Measurements from ENCODE around the gene CCBE1.

The CCBE1 gene

GRCh38 chr18:59570796-59571195 lies 126.4 kb downstream of the CCBE1 start:
- no peak for DNase-seq (ENCODE audit: low read depth, low spot score)

- no peak for DNase-seq (ENCODE audit: low read depth, low spot score)
Observed at GRCh38 chr18:59570101-59570775, 127.0 kb downstream of the CCBE1 start.

- DNase-seq (ENCODE audit: low read depth, low spot score) = no peak
Observed at GRCh38 chr18:59569390-59569791, 127.8 kb downstream of the CCBE1 start.

- no peak for DNase-seq (ENCODE audit: low read depth, low spot score)
Observed at GRCh38 chr18:59567431-59567830, 129.8 kb downstream of the CCBE1 start.

DNA sequence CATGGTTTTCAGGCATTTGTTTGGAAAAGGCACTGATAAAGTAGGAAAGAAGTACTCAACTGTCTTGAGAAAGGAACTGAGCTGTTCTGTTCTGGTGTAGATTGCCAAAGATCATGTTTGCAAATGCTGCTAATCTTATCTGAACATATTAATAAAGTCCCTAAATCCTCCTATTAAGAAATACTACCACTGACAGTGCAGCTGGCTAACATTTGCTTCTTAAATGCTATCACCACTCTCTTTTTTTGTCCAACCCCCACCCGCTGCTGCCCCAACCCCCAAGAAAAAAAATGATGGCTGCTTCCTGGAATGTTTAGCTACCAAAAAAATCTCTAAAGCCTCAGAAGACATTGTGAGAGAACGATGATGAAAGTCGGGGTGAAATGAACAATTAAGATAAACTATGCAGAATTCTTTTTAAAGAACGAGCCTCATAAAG lies 130.7 kb downstream of the CCBE1 start:
- no peak for DNase-seq (ENCODE audit: low read depth, low spot score)

DNA sequence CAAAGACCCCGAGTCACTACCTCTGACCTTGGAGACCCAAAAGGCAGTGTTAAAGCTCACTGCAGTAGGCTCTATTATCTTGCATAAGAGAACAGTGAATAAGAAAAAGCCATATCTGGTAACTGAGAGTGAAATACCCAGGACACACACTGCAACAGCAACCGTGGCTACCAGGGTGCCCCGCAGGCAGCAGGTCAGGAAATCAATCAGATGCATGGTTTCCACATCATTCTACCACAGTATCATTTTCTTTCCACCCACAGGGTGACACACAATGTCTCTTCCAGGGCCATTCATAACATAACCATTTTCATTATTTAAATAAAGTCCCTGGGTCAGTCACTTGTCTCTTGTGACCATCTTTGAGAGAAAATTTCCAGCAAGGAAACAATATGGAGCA lies 131.3 kb downstream of the CCBE1 start:
- DNase-seq (ENCODE audit: low read depth, low spot score) = no peak

- DNase-seq (ENCODE audit: low read depth, low spot score) = no peak
Observed at GRCh38 chr18:59564561-59564960, 132.7 kb downstream of the CCBE1 start.

DNA sequence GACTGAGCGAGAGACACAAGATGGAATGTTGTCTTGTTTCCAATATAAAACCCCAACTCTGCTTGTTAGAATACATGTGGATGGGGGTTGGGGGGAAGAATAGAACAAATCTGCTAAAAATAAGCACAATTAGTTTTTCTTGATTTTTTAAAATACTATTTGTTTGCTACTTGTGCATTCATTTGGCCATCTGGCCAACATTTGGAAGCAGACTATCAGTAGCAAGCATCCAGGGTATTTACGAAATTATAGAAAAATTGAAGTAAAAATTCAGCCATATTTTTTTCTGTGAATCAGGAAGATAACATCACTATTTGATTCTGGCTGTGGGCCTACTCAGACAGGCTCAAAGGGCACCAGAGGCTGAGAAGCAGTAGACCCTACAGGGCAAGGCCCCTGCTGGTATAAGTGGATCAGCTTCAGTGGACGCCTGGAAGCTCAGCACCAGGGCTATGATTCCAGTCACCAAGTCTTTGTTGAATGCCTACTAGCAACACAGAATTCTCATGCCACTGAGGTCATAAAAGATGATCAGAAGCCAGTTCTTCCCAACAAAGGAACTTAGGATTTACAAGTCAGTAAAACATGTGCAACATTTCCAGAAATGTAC lies 133.9 kb downstream of the CCBE1 start:
- no peak for DNase-seq (ENCODE audit: low read depth, low spot score)

DNA sequence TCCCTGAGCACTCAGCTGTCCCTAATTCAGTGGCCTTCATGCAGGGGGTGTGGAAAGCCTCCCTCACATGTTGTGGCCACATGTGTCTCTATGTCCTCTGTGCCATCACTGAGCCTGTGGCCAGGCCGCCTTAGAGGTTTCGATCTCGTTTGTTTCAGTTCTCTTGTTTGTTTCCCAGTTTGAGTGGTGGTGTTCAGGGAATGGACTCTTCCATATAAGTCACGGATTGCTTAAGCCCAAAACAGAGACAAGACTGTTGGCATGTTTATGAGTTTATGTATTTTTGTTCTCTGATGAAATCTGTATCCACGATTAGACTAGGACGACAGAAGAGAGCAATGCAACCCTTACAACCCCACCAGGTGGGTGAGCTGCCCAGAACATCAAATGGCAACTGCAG lies 134.5 kb downstream of the CCBE1 start:
- no peak for DNase-seq (ENCODE audit: low read depth, low spot score)

DNA sequence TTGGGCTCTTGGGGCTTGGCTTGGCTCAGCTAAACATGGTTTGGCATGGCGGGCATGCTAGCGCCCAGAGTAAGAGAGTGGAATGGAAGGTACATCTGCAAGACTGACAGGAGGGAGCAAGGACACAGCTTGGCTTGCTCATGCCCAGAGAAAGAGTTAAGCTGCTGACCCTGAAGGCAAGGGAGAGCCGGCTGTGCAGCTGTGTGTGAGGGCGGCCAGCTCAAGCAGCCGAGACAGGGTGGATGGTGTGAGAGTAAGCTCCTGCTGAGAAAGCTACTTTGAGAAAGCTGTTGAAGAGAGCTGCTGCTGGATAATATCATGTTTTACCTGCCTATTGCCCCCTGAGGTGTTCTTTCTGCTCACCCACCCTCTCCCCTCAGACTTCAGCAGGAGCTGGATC lies 135.6 kb downstream of the CCBE1 start:
- no peak for DNase-seq (ENCODE audit: low read depth, low spot score)

- DNase-seq (ENCODE audit: low read depth, low spot score) = no peak
Observed at GRCh38 chr18:59560556-59560955, 136.7 kb downstream of the CCBE1 start.

DNA sequence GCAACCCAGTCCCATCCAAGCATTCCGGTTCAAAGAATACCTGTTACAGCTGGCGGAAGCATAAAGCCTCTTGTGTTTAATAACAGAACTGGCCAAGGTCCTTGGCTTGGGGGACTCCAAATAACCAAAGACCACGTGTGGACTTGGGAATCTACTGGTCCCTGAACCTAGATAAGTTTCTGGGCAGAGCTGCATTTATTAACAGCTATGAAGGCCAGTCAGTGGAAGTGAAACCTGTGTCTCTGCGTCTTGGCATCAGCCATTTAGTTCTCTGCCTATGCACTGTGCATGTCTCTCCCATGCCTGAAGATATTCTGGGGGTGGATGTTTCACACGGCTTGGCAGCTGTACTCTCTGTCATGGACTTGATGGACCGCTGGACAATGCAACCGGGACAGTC lies 137.7 kb downstream of the CCBE1 start:
- DNase-seq (ENCODE audit: low read depth, low spot score) = no peak

DNA sequence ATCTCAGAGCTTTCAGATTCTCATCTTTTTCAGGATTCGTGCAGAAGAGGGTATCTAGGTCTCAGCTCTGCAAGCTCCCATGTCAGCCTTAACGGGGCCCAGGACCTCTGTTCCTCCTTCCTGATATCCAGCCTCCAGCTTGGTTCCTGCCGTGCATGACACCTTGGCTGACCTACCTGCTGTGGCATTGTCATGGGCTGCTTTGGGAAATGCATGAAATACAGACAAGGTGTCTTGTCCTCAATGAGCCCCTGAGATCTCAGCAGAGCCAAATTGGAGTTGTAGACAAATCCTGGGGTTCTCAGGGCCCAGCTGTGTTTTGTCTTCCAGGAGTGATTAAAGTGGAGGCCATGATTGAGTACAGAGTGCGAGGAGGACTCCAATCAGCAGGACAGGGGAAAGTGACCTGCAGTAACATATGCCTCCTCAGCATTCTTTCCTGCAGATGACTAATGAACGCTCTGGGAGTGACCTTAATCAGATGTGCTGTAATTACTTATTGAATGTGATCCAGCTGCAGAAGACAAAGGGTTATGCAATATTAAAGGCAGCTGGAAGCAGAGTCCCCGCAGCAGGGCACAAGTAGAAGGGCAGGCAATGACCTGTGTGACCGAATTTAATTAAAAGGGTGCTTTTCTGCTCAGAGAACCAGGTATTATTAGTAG lies 141.1 kb downstream of the CCBE1 start:
- DNase-seq (ENCODE audit: low read depth, low spot score) = no peak

GRCh38 chr18:59554796-59555335 lies 142.4 kb downstream of the CCBE1 start:
- DNase-seq (ENCODE audit: low read depth, low spot score) = no peak

DNA sequence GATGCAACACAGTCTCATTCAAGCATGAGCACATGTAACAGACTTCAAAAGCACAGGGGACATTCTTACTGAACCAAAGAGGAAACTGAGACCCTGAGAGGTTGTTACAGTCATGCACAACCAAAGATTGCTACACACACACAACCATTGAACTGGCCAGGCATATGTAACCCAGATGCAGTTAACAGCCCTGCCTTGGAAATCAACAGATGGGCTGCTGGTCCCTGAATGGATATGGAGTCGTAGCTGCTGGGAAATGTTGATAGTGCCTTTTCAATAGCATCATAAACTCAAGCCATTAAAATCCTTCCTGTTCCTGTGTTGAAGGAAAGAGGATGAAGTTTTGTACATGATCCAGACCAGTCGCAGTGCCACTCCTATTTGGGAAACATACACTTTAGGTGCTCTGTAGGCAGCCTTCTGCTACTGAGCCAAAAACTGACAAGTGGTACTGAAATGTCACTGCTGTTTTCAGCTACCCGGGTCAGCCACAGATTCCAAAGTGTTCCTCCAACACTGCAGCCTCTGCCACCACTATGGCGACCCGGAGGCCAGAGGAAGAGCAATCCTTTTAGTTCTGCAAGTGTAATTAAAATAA lies 143.9 kb downstream of the CCBE1 start:
- no peak for DNase-seq (ENCODE audit: low read depth, low spot score)

GRCh38 chr18:59551902-59552635 lies 145.2 kb downstream of the CCBE1 start:
- DNase-seq (ENCODE audit: low read depth, low spot score) = no peak

DNA sequence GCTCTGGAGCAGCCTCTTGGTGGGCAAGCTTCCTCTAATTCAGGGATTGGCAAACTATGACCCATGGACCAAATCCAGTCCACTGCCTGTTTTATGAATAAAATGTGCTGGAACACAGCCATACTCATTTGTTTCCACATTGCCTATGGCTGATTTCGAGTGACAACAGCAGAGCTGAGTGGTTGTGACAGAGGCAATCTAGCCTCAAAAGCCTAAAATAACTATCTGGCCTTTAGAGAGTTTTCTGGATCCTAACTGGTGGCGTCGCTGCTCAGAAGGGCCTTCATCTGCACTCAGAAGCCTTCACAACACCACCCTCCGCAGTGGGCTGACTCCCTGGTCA lies 147.1 kb downstream of the CCBE1 start:
- no peak for DNase-seq (ENCODE audit: low read depth, low spot score)

DNA sequence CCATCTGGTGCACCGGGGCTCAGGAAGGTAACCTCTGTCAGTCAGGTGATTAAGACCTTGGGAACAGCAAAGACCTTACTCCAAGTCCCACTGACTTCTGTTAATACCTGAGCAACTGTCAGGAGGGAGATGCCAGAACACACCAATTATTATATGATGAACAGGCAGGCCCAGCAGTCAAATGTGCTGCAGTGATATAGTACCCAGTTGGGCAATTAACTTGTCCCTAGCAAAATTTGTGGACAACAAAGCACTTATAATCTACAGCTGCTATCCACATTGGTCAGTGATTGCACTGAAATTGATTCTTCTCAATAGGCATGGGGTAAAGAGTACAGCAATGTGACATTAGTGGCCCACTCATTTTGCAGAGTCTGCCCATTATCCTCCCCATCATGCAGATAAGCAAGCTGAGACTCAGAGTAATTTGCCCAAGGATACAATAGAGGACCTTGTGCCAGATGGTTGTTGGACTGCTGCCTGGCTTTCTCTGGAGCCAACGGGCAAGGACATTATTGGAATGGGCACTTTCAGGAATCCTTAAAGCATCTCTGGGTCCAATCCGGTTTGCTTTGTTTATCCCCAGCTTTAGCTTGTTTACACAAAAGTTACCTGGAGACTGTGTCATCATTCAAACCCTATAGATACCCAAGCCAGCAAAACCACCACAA lies 147.6 kb downstream of the CCBE1 start:
- DNase-seq (ENCODE audit: low read depth, low spot score) = no peak

DNA sequence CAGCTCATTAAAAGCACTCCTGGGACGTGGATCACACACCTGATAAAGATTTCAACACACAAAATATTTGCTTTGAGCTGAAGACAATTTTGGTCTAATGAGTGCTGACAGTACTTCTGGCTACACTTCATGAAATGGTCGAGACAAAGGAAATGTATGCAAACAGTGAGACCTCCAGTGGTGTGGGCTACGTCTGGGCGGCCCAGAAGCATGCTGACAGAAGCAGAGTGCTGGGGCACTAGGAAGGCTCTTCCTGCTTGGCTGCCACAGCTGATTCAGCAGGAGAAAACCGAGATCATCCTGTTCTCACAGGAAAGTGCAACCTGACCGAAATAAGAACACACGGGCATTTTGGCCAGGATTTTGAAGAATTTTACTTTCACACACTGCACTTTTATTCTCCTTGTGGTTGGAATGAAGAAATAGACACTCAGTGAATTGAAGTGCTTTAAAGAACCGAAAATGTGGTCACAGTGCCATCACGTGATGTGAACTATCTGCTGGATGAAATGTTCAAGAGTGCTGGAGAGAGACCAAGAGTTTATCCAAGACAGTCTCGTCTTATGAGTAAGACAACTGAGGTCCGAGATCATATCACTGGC lies 149.5 kb downstream of the CCBE1 start:
- DNase-seq (ENCODE audit: low read depth, low spot score) = no peak

DNA sequence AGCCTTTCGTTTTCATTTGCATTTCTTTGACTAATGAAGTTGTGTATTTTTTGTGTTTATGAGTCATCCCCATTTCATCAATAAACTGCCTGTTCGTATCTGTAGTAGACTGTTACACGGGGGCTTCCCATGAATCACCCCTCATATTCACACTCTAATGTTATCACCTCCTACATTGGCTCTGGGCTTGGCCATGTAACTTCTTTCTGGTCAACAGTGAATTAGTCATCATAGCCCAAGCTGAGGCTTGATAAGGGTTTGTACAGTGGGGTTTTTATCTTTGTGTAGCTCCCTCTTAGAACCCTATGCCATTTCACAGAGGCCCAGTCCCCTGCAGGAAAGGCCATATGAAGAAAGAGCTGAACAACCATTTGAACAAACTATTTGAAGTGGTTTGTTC lies 151.0 kb downstream of the CCBE1 start:
- DNase-seq (ENCODE audit: low read depth, low spot score) = no peak

DNA sequence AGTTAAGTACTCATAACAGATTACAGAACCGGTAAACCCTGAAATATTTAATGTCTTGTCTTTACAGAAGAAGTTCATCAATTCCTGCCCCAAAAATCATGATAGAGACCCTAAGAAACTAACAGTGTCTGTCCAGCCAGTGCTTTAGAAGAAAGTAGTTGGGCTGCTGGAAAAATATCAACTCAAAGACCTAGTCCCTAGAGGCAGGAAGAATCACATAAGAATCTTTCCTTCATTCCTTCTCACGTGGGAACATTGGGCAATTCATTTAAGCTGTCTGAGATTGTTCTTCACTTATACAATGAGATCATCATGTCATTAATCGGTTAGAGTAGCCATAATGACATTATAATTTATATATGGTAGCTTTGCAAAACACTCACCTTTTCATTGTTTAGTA lies 156.4 kb downstream of the CCBE1 start:
- no peak for DNase-seq (ENCODE audit: low read depth, low spot score)

Data from activated naive CD8-positive, alpha-beta T cell treated with anti-CD3 and anti-CD28 coated beads, Interleukin-2, amount 50 U/mL, for 16 hours (primary cell).